Endodermal cell (in vitro differentiated cells): ENCODE measurements around the gene LMF1. TPM values are rescaled to one million over a fixed set of nuclear protein-coding genes. Genes with fewer than 3 reads are reported as not detected.

Experiments used
- DNase-seq: peaks from one replicate; pipeline ENCODE4 v3.0.0-alpha.2; 2017
- H3K27ac ChIP-seq: 2 replicates; pipeline ENCODE4 v1.5.1; 2013; ENCODE audit warnings: mild to moderate bottlenecking, low read depth, low read length, moderate library complexity
- H3K27me3 ChIP-seq: 2 replicates; pipeline ENCODE4 v1.6.1; 2013; ENCODE audit warnings: mild to moderate bottlenecking, low read length, moderate library complexity; ENCODE audit not compliant: insufficient read depth, control insufficient read depth, poor library complexity, severe bottlenecking
- H3K36me3 ChIP-seq: 2 replicates; pipeline ENCODE4 v1.7.0; 2013; ENCODE audit warnings: mild to moderate bottlenecking, low read length, moderate library complexity; ENCODE audit not compliant: control insufficient read depth, insufficient read depth
- H3K4me1 ChIP-seq: one replicate; pipeline ENCODE4 v1.7.0; 2013; ENCODE audit warnings: low read length; ENCODE audit not compliant: control insufficient read depth, insufficient read depth
- H3K4me3 ChIP-seq: 2 replicates; pipeline ENCODE4 v1.5.1; 2013; ENCODE audit warnings: mild to moderate bottlenecking, low read length, moderate library complexity
- H3K9ac ChIP-seq: 2 replicates; pipeline ENCODE4 v1.6.1; 2013; ENCODE audit warnings: mild to moderate bottlenecking, low read length, moderate library complexity; ENCODE audit not compliant: poor library complexity, severe bottlenecking; ENCODE audit errors: extremely low read depth
- H3K9me3 ChIP-seq: 2 replicates; pipeline ENCODE4 v1.6.1; 2013; ENCODE audit warnings: mild to moderate bottlenecking, low read length, moderate library complexity; ENCODE audit not compliant: control insufficient read depth
- H3K27ac Mint-ChIP-seq: 2 replicates; pipeline ENCODE4 v1.8.0; 2020; ENCODE audit warnings: mixed read lengths
- H3K27me3 Mint-ChIP-seq: 2 replicates; pipeline ENCODE4 v1.8.0; 2021; ENCODE audit warnings: mild to moderate bottlenecking, mixed read lengths; ENCODE audit not compliant: insufficient read depth
- H3K36me3 Mint-ChIP-seq: 2 replicates; pipeline ENCODE4 v1.8.0; 2020; ENCODE audit warnings: low read depth, mixed read lengths
- H3K4me1 Mint-ChIP-seq: 2 replicates; pipeline ENCODE4 v1.8.0; 2020; ENCODE audit warnings: mixed read lengths
- H3K4me3 Mint-ChIP-seq: 2 replicates; pipeline ENCODE4 v1.8.0; 2020; ENCODE audit warnings: mild to moderate bottlenecking, moderate library complexity, mixed read lengths
- H3K9me3 Mint-ChIP-seq: 2 replicates; pipeline ENCODE4 v1.8.0; 2020; ENCODE audit warnings: mild to moderate bottlenecking, mixed read lengths
- CTCF ChIP-seq: fragments of 200-600 bp; sonication (generic); conservative IDR thresholded peaks from 2 replicates; pipeline ENCODE4 v1.5.0; 2021; ENCODE audit warnings: antibody characterized with exemption, mild to moderate bottlenecking
- WGBS, 2 experiments: methylation state at CpG; one replicate each; pipeline versions ENCODE4 v1.1.5 to v1.1.7; 2013; ENCODE audit warnings: missing lambda C conversion rate in 2 of 2, mixed read lengths in 1 of 2; ENCODE audit not compliant: insufficient coverage in 1 of 2, insufficient read length in 1 of 2; 5-methylcytosine and 5-hydroxymethylcytosine counted together
- total RNA-seq, 2 donors: library from RNA; stranded (reverse); fragmentation: NEBNext Ultra II Directional in 1 of 2; extraction: Animal tissue kit (Norgen Biotek cat#: 25700) in 1 of 2; gene quantifications; 2 replicates in 1 of 2; 3 replicates in 1 of 2; pipeline ENCODE4 v1.2.1, GENCODE V29; 2021

LMF1 gene
- total RNA-seq, 2 donors from 2014 or later: 13.7 to 15.1 TPM

DNA sequence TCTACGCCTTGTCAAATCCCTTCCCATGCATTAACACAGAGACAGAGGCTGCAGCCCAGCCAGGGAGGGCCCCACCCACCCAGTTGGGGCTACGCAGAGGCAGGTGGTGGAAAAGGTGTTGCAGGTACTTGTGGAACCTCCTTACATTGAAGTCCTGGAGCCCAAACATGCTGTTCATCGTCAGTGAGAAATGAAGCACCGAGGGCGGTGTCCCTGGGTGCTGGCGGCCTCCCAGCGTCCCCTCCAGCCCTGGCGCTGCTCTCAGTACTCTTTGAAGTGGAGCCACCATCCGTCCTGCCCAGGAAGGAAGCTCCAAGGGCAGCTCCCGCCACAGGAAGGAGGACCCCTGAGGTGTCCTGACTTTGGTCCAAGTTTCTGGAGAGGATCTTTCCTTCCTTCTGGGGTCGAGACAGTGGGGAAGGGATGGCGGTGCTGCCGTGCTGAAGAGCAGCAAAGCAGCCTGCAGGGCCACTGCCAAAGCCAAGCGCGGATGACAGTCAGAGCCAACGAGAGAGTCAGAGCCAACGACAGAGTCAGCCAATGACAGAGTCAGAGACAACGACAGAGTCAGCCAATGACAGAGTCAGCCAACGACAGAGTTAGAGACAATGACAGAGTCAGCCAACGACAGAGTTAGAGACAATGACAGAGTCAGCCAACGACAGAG, 23.4 kb downstream of the LMF1 start:
- peaks cover 6% of the 10 kb centered on the region for H3K9me3 ChIP-seq
- no peak for TF ChIP-seq CTCF
- no peaks in the 10 kb centered on the region for H3K4me1 Mint-ChIP-seq
- no peak for DNase-seq
- no peak overlapping the region for H3K4me3 ChIP-seq
- H3K36me3 ChIP-seq: no peaks in the 10 kb centered on the region
- no peak overlapping the region for H3K9ac ChIP-seq
- WGBS, 2 experiments: 92 to 95% methylated on average over 11 to 21 of the region's 21 CpGs
- H3K27me3 Mint-ChIP-seq: no peaks in the 10 kb centered on the region
- H3K4me3 Mint-ChIP-seq: no peak overlapping the region
- H3K9me3 Mint-ChIP-seq: peaks cover 16% of the 10 kb centered on the region
- H3K36me3 Mint-ChIP-seq: peaks cover 32% of the 10 kb centered on the region
- no peaks in the 10 kb centered on the region for H3K4me1 ChIP-seq
- H3K27ac Mint-ChIP-seq: no peak overlapping the region
- no peak overlapping the region for H3K27ac ChIP-seq
- H3K27me3 ChIP-seq: no peaks in the 10 kb centered on the region

- H3K9me3 Mint-ChIP-seq: peaks cover 30% of the 10 kb centered on the region
- H3K27ac Mint-ChIP-seq: no peak overlapping the region
- no peak for TF ChIP-seq CTCF
- Histone ChIP-seq H3K27ac (no peak overlapping the region), H3K27me3 (no peaks in the 10 kb centered on the region), H3K9ac (no peak overlapping the region), H3K9me3 (peaks cover 19% of the 10 kb centered on the region), H3K4me3 (no peak overlapping the region), H3K4me1 (no peaks in the 10 kb centered on the region), H3K36me3 (no peaks in the 10 kb centered on the region)
- DNase-seq: no peak
- H3K36me3 Mint-ChIP-seq: peaks cover 38% of the 10 kb centered on the region
- no peaks in the 10 kb centered on the region for H3K4me1 Mint-ChIP-seq
- no peak overlapping the region for H3K4me3 Mint-ChIP-seq
- no peaks in the 10 kb centered on the region for H3K27me3 Mint-ChIP-seq
- 91 to 100% methylated on average over 3 to 8 of the region's 8 CpGs for WGBS, 2 experiments
These were observed 24.8 kb downstream of the LMF1 start for GRCh38 chr16:946048-946395.

- Histone ChIP-seq H3K4me1 (no peaks in the 10 kb centered on the region), H3K27me3 (no peaks in the 10 kb centered on the region), H3K9ac (no peak overlapping the region), H3K4me3 (no peak overlapping the region), H3K9me3 (peaks cover 25% of the 10 kb centered on the region), H3K27ac (no peak overlapping the region), H3K36me3 (no peaks in the 10 kb centered on the region)
- no peaks in the 10 kb centered on the region for H3K4me1 Mint-ChIP-seq
- no peak for TF ChIP-seq CTCF
- H3K9me3 Mint-ChIP-seq: peaks cover 36% of the 10 kb centered on the region
- no peak overlapping the region for H3K27ac Mint-ChIP-seq
- H3K36me3 Mint-ChIP-seq: peaks cover 43% of the 10 kb centered on the region
- DNase-seq: no peak
- 88 to 90% methylated on average over 10 of the region's 10 CpGs for WGBS, 2 experiments
- no peak overlapping the region for H3K4me3 Mint-ChIP-seq
- H3K27me3 Mint-ChIP-seq: no peaks in the 10 kb centered on the region
These were observed 25.3 kb downstream of the LMF1 start for GRCh38 chr16:945271-946047.
